IPS-18c (cell line): ENCODE results near the gene PRKG1.
A peak's percentile ranks its signal among the peaks of the same experiment; 100 is the strongest.
"Not testable (repeated sequence)": the region's sequence is repeated elsewhere in the genome, so short reads cannot be mapped to it uniquely, and the experiment has no call there.

Source experiments
- H3K4me3 ChIP-seq: 2 replicates; pipeline ENCODE4 v1.7.0; 2013; ENCODE audit warnings: low read depth, mild to moderate bottlenecking, low read length, moderate library complexity; ENCODE audit not compliant: insufficient read depth
- H3K9me3 ChIP-seq: one replicate; pipeline ENCODE4 v1.6.1; 2013; ENCODE audit warnings: mild to moderate bottlenecking, low read length, moderate library complexity; ENCODE audit not compliant: control insufficient read depth, insufficient read depth

PRKG1 gene

DNA sequence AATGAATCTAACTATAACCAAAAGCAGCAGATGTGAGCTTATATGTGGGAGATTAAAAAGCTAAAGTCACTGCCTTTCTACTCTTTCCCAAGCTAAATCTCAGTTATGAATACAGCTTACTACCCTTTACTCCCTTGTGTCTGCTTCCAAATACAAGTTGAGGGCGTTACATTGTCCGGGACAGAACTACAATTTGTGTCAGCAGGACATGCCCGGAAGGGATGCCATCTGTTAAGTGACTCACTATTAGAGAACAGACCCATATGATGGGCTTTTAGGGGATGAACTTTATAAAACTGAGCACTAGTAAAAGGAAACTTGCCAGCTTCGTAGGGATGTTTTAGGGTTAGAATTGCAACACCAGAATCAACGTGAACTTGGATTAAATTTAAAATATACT lies 924.8 kb downstream of the PRKG1 start:
- H3K9me3 ChIP-seq = no peaks in the 10 kb centered on the region

GRCh38 chr10:52004342-52004949 lies 930.2 kb downstream of the PRKG1 start:
- H3K9me3 ChIP-seq = no peaks in the 10 kb centered on the region
- H3K4me3 ChIP-seq = no peak overlapping the region

More for the DNA sequence above, 924.8 kb downstream of the PRKG1 start:
- no peak overlapping the region for H3K4me3 ChIP-seq

- H3K9me3 ChIP-seq = peaks cover 5% of the 10 kb centered on the region
- no peak overlapping the region for H3K4me3 ChIP-seq
These were observed 932.8 kb downstream of the PRKG1 start for GRCh38 chr10:52007091-52007490.

DNA sequence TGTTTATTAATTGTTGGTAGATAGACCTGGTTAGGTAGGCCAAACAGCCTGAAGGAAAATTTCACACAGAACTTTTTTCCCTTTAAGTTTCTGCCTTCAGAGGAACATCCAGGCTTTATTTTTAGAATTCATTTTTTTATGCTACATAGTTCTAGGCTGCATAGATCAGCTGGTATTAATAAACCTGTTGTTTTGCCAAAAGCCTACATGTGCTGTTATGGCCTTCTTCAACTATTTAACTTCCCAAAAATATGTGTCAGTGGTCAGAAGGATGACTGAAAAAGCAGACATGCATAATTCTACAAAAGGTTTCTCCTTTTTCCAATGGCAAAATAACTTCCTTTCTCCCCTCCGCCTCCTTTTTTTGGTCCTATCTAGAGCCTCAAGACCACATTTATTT lies 936.8 kb downstream of the PRKG1 start:
- no peak overlapping the region for H3K4me3 ChIP-seq
- peaks cover 8% of the 10 kb centered on the region for H3K9me3 ChIP-seq

DNA sequence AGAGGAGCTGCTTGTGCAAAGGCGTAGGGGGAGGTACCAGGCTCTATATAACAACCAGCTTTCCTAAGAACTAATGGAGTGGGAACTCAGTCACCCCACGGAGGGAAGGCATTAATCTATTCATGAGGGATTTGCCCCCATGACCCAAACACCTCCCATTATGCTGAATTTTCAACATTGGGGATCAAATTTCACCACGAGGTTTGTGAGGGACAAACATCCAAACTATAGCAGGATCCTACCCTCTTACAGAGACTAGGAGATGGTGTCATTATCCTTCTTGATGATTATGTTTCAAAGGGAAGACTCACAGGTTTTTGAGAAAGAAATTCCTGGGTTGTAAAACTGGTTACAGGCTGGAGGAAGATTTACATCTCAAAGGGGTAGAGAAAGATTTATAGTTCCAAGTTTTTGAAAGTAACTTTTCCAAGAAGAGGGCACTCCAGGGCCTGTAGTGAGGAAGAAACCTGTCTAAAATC lies 944.8 kb downstream of the PRKG1 start:
- Histone ChIP-seq H3K9me3 (peaks cover 3% of the 10 kb centered on the region), H3K4me3 (no peak overlapping the region)

GRCh38 chr10:52019656-52020055 lies 945.4 kb downstream of the PRKG1 start:
- Histone ChIP-seq H3K4me3 (no peak overlapping the region), H3K9me3 (peaks cover 2% of the 10 kb centered on the region)

DNA sequence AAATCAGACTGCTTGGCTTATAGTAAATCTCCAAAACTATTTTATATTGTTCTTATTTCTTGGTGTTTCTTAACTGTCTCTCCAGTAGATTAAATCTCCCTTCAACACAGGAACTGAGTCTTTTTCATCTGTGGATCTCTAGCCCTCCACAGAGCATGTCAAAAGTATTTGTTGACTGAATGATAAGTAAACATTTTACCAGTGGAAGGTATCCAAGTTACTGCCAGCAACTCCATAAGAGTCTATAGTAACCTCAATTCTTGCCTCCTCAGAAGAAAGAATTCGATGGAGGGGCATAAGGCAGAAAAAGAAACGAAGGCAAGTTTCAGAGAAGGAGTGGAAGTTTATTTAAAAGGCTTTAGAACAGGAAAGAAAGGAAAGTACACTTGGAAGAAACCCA lies 945.9 kb downstream of the PRKG1 start:
- no peak overlapping the region for H3K4me3 ChIP-seq
- H3K9me3 ChIP-seq = no peaks in the 10 kb centered on the region

- Histone ChIP-seq H3K9me3 (no peaks in the 10 kb centered on the region), H3K4me3 (no peak overlapping the region; the same call in 1 of the 2 replicates)
These were observed 946.4 kb downstream of the PRKG1 start for GRCh38 chr10:52020702-52021101.

GRCh38 chr10:52027055-52027705 lies 952.9 kb downstream of the PRKG1 start:
- Histone ChIP-seq H3K9me3 (no peaks in the 10 kb centered on the region), H3K4me3 (no peak overlapping the region)

- H3K9me3 ChIP-seq = no peaks in the 10 kb centered on the region
- H3K4me3 ChIP-seq = no peak overlapping the region
These were observed 954.2 kb downstream of the PRKG1 start for GRCh38 chr10:52028523-52028858.

DNA sequence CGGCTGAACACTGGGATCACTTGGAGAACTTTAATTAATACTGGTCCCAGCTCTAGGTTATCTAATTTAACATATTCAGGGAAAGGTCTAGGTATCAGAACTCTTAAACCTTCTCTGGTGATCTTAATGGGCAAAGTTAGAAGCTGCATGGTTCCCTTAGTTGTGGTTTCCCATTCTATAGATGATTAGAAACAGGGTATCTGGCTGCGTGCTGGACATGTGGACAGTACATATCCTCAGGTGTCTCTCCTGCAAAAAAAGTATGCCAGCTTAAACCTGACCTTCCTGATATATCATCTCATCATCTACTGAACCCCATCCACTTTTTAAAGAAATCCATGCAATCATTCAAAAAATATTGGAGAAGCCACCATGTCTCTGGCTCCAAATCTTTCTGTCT lies 955.3 kb downstream of the PRKG1 start:
- H3K9me3 ChIP-seq = no peaks in the 10 kb centered on the region
- no peak overlapping the region for H3K4me3 ChIP-seq

DNA sequence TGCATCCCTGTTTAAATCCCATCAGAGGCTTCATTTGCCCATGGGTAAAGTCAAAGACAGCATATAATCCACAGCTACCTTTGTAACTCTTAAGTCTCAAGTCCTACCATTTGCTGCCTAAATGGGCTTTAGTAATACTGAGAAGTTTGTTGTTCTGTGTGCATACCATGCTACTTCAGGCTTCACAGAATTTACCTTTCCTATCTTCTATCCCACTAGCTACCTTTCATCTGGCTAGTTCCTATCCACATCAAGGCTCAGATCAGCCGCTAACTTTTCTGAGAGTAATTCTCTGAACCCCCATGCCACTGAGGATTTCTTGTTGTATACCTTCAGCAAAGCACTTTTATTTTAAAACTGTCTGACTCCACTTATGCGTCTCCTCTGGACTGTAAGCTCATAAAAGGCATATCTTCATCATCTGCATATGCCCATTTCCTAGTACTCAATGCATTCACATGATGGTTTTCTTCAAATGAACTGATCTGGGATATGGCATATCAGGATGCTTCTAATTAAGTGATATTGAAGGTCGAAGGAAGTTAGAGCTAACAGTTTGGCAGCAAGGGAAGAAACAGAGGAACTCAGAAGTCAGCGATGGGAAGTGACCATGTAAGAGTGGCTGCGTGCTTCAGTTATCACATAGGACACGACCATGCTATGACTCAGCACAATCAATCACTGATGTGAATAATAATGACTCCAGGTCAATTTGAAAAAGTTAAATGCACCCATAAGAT lies 955.9 kb downstream of the PRKG1 start:
- H3K9me3 ChIP-seq = no peaks in the 10 kb centered on the region
- no peak overlapping the region for H3K4me3 ChIP-seq

GRCh38 chr10:52030975-52031374 lies 956.7 kb downstream of the PRKG1 start:
- no peak overlapping the region for H3K4me3 ChIP-seq
- no peaks in the 10 kb centered on the region for H3K9me3 ChIP-seq

DNA sequence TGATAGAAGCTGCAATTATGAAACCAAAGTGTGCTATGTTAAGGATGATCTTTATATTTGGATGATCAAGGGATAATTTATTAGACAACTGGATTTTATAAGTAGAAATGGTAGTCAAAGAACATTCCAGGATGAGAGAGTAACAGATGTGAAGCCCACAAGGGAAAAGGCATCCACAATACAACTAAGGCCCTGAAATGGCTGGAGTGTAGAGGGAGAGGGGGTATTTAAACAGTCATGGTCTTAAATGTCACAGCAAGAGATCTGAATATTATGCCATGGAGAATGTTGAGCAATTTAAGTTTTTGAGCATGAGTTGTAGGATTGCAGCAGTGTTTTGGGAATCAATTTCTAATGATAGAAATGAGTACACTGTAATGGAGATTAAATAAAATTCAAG lies 957.5 kb downstream of the PRKG1 start:
- Histone ChIP-seq H3K9me3 (no peaks in the 10 kb centered on the region), H3K4me3 (no peak overlapping the region)

- H3K4me3 ChIP-seq = peak overlapping the region; percentile 2; the same call in 1 of the 2 replicates
- H3K9me3 ChIP-seq = no peaks in the 10 kb centered on the region
These were observed 958.7 kb downstream of the PRKG1 start for GRCh38 chr10:52032681-52033629.

DNA sequence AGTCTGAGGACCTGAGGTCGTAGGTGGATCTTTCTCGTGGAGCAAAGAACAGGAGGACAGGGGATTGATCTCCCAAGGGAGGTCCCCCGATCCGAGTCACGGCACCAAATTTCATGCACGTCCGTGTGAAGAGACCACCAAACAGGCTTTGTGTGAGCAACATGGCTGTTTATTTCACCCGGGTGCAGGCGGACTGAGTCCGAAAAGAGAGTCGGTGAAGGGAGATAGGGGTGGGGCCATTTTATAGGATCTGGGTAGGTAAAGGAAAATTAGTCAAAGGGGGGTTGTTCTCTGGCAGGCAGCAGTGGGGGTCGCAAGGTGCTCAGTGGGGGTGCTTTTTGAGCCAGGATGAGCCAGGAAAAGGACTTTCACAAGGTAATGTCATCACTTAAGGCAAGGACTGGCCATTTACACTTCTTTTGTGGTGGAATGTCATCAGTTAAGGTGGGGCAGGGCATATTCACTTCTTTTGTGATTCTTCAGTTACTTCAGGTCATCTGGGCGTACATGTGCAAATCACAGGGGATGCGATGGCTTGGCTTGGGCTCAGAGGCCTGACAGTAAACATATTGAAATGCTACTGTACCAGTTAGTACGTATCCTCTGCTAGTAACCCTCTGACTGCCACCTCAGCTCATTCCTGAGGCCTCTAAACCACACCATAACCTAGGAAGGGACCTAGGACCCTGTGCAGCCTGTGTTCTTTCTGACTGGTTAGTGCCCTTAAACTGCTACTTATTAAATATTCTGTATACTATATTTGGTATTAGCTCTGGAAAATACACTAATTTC lies 964.9 kb downstream of the PRKG1 start:
- not testable (repeated sequence) for H3K9me3 ChIP-seq
- peak overlapping the region; percentile 38 for H3K4me3 ChIP-seq

- H3K9me3 ChIP-seq = no peaks in the 10 kb centered on the region
- H3K4me3 ChIP-seq = no peak overlapping the region
These were observed 966.2 kb downstream of the PRKG1 start for GRCh38 chr10:52040486-52040885.
